ENCODE results near the gene KCNN4. TPM values are rescaled to one million over a fixed set of nuclear protein-coding genes. Genes with fewer than 3 reads are reported as not detected.

The KCNN4 gene
- polyA plus RNA-seq, 1 of the 3 experiments (the other 2 are of a cell fraction), result 22.2 TPM

DNA sequence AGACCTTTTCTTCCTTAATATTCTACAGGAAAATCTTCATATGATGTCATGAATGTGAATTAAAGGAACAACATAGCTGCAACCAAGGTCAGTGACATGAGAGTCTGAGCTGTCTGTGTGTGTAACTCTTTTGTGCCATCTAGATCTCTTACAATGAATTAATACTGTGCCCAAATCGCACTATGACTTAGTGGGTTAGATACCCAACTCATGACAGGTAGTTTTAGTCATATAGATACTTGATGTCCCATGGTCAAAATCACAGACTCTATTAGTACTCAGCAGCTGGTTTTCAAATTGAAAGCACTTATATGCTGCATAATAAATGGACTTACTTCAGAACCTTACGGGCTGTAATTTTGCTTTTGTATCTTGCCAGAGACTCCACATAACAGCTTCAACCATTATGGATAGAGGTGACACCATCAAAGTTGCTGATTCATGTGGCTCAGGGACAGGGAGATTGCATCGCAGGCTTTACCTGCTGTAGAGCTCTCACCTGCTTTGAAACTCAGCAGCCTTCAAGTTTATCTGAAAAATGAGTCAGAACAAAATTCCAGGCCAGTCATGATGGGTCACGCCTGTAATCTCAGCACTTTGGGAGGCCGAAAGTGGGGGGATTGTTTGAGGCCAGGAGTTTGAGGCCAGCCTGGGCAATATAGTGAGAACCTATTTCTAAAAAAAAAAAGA is 34.0 kb upstream of the KCNN4 start:
- H3K4me3 ChIP-seq (ENCODE audit: low read depth in 2 of 2, low read length in 1 of 2), result no peak overlapping the region
- H3K9ac ChIP-seq, result no peak overlapping the region
- POLR2A ChIA-PET, result no interaction called here
- CTCF ChIA-PET, result interaction anchor here (0.5 to 1.9 kb wide), 4 partner anchors 21 to 969 kb away, joined by 3 to 6 read pairs (median 4); no protein-coding TSS in a partner anchor
- no peaks in the 10 kb centered on the region for H3F3A ChIP-seq (replicated peaks; ENCODE audit: insufficient read depth)
- no peak for DNase-seq
- H3K4me2 ChIP-seq, result no peak overlapping the region
- H3K79me2 ChIP-seq (ENCODE audit: insufficient read depth), result no peaks in the 10 kb centered on the region
- H3K27ac ChIP-seq (ENCODE audit: low read depth in 2 of 2, low read length in 1 of 2), result no peak overlapping the region
- no peaks in the 10 kb centered on the region for H3K4me1 ChIP-seq (ENCODE audit: control insufficient read depth in 1 of 2, insufficient read depth in 2 of 2, low read depth in 1 of 2, low read length in 1 of 2)
- peaks cover 5% of the 10 kb centered on the region; the same call in 1 of the 2 replicates for H3K27me3 ChIP-seq (ENCODE audit: insufficient read depth)
- no peaks in the 10 kb centered on the region for H4K20me1 ChIP-seq (ENCODE audit: insufficient read depth)
- H3K9me2 ChIP-seq, result no peaks in the 10 kb centered on the region
- no peaks in the 10 kb centered on the region for H3K9me3 ChIP-seq
- H2AFZ ChIP-seq (ENCODE audit: low read depth), result no peak overlapping the region
- TF ChIP-seq, protein P1, sequence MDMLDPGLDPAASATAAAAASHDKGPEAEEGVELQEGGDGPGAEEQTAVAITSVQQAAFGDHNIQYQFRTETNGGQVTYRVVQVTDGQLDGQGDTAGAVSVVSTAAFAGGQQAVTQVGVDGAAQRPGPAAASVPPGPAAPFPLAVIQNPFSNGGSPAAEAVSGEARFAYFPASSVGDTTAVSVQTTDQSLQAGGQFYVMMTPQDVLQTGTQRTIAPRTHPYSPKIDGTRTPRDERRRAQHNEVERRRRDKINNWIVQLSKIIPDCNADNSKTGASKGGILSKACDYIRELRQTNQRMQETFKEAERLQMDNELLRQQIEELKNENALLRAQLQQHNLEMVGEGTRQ (IDR thresholded peaks at IDR 0.05; ENCODE audit: borderline replicate concordance, low read depth, low read length), result no peak
- WGBS (ENCODE audit: low lambda C conversion rate), result 26% methylated on average over 5 of the region's 5 CpGs
- no peaks in the 10 kb centered on the region for H3K36me3 ChIP-seq (replicated peaks in 1 of 2; ENCODE audit: control insufficient read depth in 1 of 2, insufficient read depth in 2 of 2, low read length in 1 of 2)

- 38% methylated on average over 5 of the region's 6 CpGs for WGBS (ENCODE audit: low lambda C conversion rate)
- Histone ChIP-seq H3K36me3 (replicated peaks in 1 of 2; ENCODE audit: control insufficient read depth in 1 of 2, insufficient read depth in 2 of 2, low read length in 1 of 2) (no peaks in the 10 kb centered on the region), H3K9me2 (no peaks in the 10 kb centered on the region), H3K9me3 (no peaks in the 10 kb centered on the region), H3F3A (replicated peaks; ENCODE audit: insufficient read depth) (no peaks in the 10 kb centered on the region), H3K4me3 (ENCODE audit: low read depth in 2 of 2, low read length in 1 of 2) (no peak overlapping the region), H3K9ac (no peak overlapping the region), H4K20me1 (ENCODE audit: insufficient read depth) (no peaks in the 10 kb centered on the region), H2AFZ (ENCODE audit: low read depth) (no peak overlapping the region), H3K27me3 (ENCODE audit: insufficient read depth) (peaks cover 9% of the 10 kb centered on the region; the same call in 1 of the 2 replicates), H3K4me1 (ENCODE audit: control insufficient read depth in 1 of 2, insufficient read depth in 2 of 2, low read depth in 1 of 2, low read length in 1 of 2) (no peaks in the 10 kb centered on the region), H3K4me2 (no peak overlapping the region), H3K79me2 (ENCODE audit: insufficient read depth) (no peaks in the 10 kb centered on the region), H3K27ac (ENCODE audit: low read depth in 2 of 2, low read length in 1 of 2) (no peak overlapping the region)
- CTCF ChIA-PET, result interaction anchor here (1.5 to 1.6 kb wide), 3 partner anchors 28 to 68 kb away, joined by 4 to 6 read pairs (median 5); no protein-coding TSS in a partner anchor
- no peak for DNase-seq
- TF ChIP-seq IRF3 (IDR thresholded peaks at IDR 0.05; ENCODE audit: low read depth, low read length) (no peak), RXRA (IDR thresholded peaks at IDR 0.05; ENCODE audit: borderline replicate concordance, low read depth) (no peak), FOSL2 (IDR thresholded peaks at IDR 0.05; ENCODE audit: borderline replicate concordance, low read depth) (no peak), FOXM1 (IDR thresholded peaks at IDR 0.05; ENCODE audit: low read depth) (no peak), ELF1 (IDR thresholded peaks at IDR 0.05) (no peak)
- TF ChIP-seq, protein P2, sequence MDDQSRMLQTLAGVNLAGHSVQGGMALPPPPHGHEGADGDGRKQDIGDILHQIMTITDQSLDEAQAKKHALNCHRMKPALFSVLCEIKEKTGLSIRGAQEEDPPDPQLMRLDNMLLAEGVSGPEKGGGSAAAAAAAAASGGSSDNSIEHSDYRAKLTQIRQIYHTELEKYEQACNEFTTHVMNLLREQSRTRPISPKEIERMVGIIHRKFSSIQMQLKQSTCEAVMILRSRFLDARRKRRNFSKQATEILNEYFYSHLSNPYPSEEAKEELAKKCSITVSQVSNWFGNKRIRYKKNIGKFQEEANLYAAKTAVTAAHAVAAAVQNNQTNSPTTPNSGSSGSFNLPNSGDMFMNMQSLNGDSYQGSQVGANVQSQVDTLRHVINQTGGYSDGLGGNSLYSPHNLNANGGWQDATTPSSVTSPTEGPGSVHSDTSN (IDR thresholded peaks at IDR 0.05), result no peak
- POLR2A ChIA-PET, result no interaction called here
Observed at GRCh38 chr19:43812688-43813087, 31.9 kb upstream of the KCNN4 start.

Data from SK-N-SH (cell line).